ENCODE results near the gene BIN1.

The BIN1 gene

DNA sequence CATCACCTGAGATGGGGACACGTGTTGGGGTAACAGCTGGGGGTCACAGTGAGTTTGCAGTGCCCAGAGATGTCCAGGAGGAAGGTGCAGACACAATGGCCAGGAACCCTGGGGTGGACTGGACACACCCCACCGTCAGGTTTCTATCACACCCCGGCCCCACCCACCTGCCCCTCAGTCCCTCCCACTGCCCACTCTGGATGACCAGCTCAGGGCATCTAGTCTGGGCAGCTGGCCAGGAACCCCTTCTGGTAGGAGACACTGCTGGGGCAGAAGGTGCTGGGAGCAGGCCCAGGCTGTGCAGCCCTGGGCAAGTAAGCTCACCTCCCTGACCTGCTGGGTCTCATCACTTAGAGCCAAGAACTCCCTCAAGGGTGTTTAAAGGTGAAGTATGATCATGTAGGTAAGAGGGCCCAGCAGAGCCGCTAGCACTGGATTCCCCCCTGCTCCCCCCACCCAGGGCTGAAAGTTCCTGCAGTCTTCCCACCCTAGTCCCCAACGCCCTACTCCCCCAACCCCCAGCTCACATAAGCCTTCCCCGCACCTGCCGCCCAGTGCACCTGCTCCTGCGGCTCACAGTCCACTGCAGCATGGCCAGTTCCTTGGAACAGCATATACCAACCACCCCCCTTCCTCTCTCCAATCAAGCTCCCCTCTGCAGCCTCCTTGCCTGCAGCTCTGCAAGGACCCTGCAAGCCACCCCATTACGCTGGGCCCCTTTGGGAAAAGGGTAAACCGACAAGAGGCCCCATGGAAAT lies 17.3 kb downstream of the BIN1 start:
- no peak for DNase-seq

- DNase-seq, result no peak
Observed at GRCh38 chr2:127088706-127089105, 18.2 kb downstream of the BIN1 start.

GRCh38 chr2:127087791-127088495 lies 19.0 kb downstream of the BIN1 start:
- DNase-seq, result no peak

GRCh38 chr2:127086990-127087790 lies 19.8 kb downstream of the BIN1 start:
- no peak for DNase-seq

DNA sequence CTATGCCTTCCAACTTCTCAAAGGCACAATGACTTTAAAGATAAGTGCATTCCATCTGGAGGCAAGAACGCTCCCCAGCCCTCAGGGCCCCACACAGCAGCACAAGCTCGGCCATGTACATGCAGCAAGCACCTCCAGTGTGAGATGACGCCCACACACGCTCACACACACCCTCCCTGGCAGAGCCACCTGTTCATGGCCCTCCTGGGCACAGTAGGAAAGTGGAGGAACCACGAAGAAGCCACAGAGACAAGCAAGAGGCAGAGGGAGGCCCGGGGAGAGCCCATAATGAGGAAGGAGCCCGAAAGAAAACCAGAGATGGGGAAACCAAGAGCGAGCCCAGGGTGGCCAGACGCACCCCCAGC lies 21.7 kb downstream of the BIN1 start:
- DNase-seq, result peak in 1 of 2 donors; percentile 33

DNA sequence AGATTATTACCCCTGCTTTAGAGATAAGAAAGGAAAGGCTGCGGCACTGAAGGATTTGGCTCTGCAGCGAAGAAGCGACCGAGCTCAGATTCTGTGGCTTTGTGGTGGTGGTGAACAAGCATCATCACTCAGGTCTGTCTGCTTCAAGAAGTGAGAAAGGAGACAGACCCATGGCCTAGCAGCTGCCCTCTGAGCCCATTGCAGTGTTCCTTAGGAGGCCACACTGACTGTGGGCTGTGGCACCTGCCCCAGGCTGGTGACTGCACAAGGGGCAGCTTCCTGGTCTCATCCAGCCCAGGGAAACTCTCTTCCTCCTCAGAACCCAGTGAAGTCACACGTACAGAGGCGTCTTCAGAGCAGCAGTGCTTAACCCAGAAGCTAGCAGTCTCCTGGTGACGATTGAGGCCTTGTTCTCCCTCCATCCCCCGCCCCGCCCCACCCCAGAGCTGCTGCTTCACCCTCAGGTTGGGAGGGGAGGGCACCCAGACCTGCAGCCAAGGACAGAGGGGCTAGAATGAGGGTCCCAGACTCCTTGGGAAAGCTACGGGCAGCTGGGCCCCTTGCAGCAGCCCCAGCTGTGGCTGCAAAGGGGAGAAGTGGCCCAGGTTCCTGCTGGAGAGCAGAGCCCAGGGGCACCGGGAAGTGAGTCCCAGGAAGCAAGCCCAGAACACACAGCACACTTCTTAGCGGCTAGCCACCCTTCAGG lies 22.2 kb downstream of the BIN1 start:
- peak in 1 of 2 donors; percentile 28 for DNase-seq

DNA sequence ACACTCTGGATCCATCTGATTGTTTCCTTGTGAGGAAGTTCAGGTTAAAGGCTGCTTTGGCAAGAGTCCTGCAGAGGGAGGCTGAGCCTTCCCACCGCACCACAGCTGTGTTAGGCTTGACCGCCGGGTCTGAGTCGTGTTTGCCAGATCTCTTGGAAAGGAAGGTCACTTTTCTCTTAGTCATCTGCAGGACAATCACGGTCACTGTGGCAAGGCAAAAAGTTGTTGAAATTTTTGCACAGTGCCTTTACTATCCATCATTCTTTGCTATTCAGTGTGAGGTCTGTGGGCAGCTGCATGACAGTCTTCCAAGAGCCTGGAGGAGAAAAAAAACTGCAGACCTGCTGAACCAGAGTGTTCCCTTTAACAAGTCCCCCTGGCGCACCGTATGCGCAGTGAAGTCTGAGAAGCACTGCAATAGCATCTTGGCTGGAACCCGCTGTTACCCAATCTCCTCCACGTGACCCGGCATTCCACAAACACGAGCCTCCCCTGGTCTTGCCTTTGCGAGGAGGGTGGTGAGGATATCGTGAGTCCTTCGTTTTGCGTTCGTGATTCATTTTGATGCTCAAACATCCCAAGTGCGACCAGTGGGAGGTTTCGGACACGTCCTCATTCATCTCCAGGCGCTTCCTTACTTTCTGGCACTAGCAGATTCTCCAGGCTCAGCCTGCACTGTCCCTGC lies 23.0 kb downstream of the BIN1 start:
- DNase-seq, result no peak

GRCh38 chr2:127082974-127083373 lies 24.0 kb downstream of the BIN1 start:
- DNase-seq, result no peak

- peak; percentile 68 to 71 for DNase-seq
Observed at GRCh38 chr2:127081826-127082633, 24.9 kb downstream of the BIN1 start.

- DNase-seq, result peak; percentile 61 to 62
Observed at GRCh38 chr2:127080938-127081755, 25.8 kb downstream of the BIN1 start.

DNA sequence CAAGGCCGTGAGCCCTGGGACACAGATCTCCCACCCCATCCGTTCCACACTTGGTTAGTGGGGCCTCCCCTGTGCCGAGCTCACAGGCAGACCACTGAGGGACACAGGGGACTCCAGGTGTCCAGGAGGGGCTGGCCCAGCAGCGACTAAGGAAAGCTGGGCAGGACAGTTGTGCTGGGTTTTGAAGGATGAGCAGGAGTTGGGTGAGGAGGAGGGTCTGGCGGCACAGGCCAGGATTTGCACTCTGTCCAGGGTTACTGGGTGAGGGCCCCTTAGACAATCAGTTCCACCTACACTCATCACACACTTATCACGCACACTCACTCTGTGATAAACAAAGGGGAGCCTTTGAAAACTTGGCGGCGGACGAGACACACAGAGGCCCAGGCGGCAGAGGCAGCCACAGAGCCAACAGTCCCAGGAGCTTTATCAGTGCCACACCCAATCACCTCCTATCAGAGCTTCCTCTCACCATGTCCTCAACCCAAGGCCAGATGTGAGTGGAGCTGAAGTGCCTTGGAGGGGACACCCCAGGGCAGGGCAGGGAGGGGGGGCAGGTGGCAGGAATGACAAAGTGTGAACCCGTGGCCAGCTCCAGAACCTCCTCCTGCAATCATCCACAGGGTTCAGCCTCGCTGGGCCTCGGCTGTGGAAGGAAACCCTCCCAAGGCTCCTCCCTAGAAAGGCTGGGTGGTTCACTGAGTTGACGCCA lies 26.6 kb downstream of the BIN1 start:
- peak in 1 of 2 donors; percentile 64 for DNase-seq

DNA sequence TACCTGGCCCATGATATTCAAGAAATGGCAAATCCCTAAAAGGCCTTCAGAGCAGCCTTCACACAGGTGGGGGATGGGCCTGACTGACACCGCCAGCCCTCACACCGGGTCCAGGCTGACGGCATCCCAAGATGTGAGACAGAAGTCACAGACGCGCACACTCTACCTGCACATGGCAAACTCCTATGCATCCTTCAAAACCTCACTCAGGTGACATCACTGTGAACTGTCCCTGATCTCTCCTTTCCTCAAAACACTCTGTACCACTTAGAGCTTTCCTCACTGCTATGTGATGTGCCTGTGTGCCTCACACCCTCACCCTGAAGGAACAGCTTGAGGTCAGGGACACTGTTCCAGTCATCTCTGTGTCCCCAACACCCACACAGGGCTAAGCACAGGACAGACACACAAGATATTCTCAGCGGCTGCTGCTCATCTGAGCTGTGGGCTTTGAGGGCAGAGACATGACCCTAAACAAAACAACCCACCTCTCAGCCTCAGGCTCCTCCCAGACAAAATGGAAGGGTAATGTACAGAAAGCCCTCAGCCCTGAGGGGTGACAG lies 27.5 kb downstream of the BIN1 start:
- no peak for DNase-seq

GRCh38 chr2:127078666-127079270 lies 28.2 kb downstream of the BIN1 start:
- DNase-seq, result no peak

DNA sequence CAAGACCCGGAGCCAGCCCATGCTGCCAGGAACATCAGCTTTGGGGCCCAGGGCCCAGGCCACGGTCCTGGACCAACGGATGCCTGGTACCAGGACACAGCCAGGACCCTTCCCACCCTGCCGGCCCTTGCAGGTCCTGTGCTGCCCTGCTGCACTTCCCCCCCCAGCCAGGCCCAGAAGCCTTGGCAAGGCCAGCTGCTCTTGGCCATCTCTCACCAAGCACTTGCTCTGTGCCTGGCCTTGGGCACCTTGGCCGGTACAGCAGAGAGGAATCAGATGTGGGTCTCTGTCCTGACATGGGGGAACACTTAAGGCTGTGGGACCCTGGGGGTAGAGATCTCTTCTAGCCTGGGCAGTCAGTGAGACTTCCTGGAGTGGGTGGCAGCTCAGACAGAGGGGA lies 28.9 kb downstream of the BIN1 start:
- DNase-seq, result no peak

DNA sequence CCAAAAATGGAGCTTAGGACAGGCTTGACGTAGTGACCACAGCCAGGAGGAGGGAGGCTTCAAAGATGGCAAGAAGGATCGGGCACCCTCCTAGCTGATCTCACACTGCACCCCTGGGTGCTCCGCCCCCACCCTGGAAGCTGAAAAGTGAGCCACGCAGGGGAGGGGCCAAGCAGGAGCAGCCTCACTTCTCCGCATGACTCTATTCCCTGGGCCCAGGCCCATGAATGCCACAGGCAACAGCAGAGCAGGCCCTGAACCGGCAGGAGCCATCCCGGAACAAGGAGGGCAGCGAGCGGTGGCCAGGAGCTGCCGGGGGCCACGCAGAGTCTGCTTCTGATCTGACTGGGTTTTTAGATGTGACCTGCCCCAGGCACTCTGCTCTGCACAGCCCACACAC lies 30.0 kb downstream of the BIN1 start:
- DNase-seq, result no peak

DNA sequence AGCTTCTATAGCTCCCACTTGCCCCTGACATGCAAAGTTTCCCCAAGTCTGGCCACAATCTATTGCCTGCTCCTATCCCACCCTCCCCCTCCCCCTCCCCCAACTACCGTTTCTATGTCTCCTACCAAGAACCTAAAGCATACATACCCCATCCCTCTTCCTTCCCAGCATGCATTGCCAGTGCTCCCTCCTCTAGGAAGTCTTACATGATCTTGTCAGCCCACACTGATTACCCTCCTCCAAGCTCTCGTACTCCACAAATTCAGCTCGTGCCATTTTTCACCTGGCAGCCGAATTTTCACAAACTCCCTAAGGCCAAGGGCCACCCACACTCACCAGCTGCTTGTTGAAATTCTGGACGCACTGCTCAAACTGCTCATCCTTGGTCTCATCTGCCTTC lies 30.7 kb downstream of the BIN1 start:
- no peak for DNase-seq

DNA sequence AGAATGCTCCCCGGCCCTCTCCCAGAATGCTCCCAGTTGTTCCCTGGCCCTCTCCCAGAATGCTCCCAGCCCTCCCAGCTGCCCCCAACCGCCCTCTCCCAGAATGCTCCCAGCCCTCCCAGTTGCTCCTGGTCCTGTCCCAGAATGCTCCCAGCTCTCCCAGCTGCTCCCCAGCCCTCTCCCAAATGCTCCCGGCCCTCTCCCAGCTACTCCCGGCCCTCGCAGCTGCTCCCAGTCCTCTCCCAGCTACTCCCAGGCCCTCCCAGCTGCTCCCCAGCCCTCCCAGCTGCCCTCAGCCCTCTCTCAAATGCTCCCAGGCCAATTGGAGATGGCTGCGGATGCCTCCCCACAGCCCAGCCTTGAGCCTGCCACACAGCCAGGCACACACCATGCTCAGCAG lies 31.1 kb downstream of the BIN1 start:
- no peak for DNase-seq

- no peak for DNase-seq
Observed at GRCh38 chr2:127074936-127075335, 32.0 kb downstream of the BIN1 start.

DNA sequence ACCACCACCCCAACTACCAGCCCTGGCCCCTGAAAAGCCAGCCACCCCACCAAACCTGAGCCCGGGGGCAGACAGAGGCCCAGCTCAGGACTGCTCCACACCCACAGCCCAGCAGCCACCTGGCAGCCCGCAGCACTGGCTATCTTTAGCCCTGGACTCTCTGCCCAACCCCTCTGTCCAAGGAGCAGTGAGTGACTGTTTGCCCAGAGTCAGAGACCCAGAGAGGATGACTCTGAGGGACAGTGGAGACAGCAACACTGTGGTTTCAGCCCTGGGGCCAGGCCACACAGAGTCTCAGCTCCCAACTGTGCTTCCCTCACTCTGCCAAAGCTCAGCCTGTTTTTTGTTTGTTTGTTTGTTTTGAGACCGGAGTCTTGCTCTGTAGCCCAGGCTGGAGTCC lies 32.6 kb downstream of the BIN1 start:
- DNase-seq, result no peak

All from stimulated activated CD4-positive, alpha-beta T cell treated with anti-CD3 and anti-CD28 coated beads, Interleukin-2, amount 100 ng/mL, for 24 hours (primary cell).